Neural cell (in vitro differentiated cells): ENCODE results near the gene TREM1. TPM values are rescaled to one million over a fixed set of nuclear protein-coding genes. Genes with fewer than 3 reads are reported as not detected.

Source experiments
- H2AFZ ChIP-seq: fragments of 200-600, 300-800 bp; sonication (generic), shearing (Covaris generic); 2 replicates; pipeline ENCODE4 v1.6.0; 2014; ENCODE audit warnings: low read depth, mild to moderate bottlenecking, antibody characterized with exemption, low read length, moderate library complexity
- H3F3A ChIP-seq: fragments of 200-600 bp; shearing (Covaris generic); 2 replicates; pipeline ENCODE4 v1.6.1; 2016; ENCODE audit warnings: mild to moderate bottlenecking, moderate library complexity, mixed read lengths, antibody characterized with exemption, low read length; ENCODE audit not compliant: insufficient read depth, poor library complexity, severe bottlenecking
- H3K27ac ChIP-seq: fragments of 200-600, 300-800 bp; sonication (generic), shearing (Covaris generic); 2 replicates; pipeline ENCODE4 v1.5.1; 2014; ENCODE audit warnings: mild to moderate bottlenecking, low read length, moderate library complexity
- H3K27me3 ChIP-seq: fragments of 300-800, 200-600 bp; sonication (generic), shearing (Covaris generic); 2 replicates; pipeline ENCODE4 v1.6.0; 2014; ENCODE audit warnings: mild to moderate bottlenecking, low read depth, low read length, moderate library complexity; ENCODE audit not compliant: insufficient read depth
- H3K36me3 ChIP-seq: fragments of 300-800, 200-600 bp; sonication (generic), shearing (Covaris generic); 2 replicates; pipeline ENCODE4 v1.5.1; 2014; ENCODE audit warnings: mild to moderate bottlenecking, antibody characterized with exemption, low read length, moderate library complexity; ENCODE audit not compliant: insufficient read depth
- H3K4me2 ChIP-seq: fragments of 300-800, 200-600 bp; sonication (generic), shearing (Covaris generic); 2 replicates; pipeline ENCODE4 v1.6.0; 2014; ENCODE audit warnings: mild to moderate bottlenecking, low read length
- H3K4me3 ChIP-seq: fragments of 300-800, 200-600 bp; sonication (generic), shearing (Covaris generic); 2 replicates; pipeline ENCODE4 v1.5.1; 2014; ENCODE audit warnings: mild to moderate bottlenecking, low read length, moderate library complexity
- H3K79me2 ChIP-seq: fragments of 200-600 bp; shearing (Covaris generic); replicated peaks from 2 replicates; pipeline ENCODE4 v1.6.0; 2014; ENCODE audit warnings: mild to moderate bottlenecking, low read length, moderate library complexity; ENCODE audit not compliant: insufficient read depth
- H3K9ac ChIP-seq: fragments of 300-800, 200-600 bp; sonication (generic), shearing (Covaris generic); 2 replicates; pipeline ENCODE4 v1.6.1; 2016; ENCODE audit warnings: mild to moderate bottlenecking, low read length, mixed read lengths
- H3K9me2 ChIP-seq: fragments of 200-600 bp; shearing (Covaris generic); 2 replicates; pipeline ENCODE4 v1.6.1; 2016; ENCODE audit warnings: mild to moderate bottlenecking, low read length, mixed read lengths; ENCODE audit not compliant: insufficient read depth
- H3K9me3 ChIP-seq: fragments of 200-600, 300-800 bp; sonication (generic), shearing (Covaris generic); 2 replicates; pipeline ENCODE4 v1.6.1; 2016; ENCODE audit warnings: mild to moderate bottlenecking, mixed run types, low read length, moderate library complexity, mixed read lengths
- H4K20me1 ChIP-seq: fragments of 200-600 bp; shearing (Covaris generic); 2 replicates; pipeline ENCODE4 v1.6.1; 2016; ENCODE audit warnings: mild to moderate bottlenecking, mixed run types; ENCODE audit not compliant: insufficient read depth
- CTCF ChIP-seq: fragments of 450-650 bp; IDR thresholded peaks from 2 replicates; pipeline ENCODE4 v1.5.1; 2014; ENCODE audit warnings: antibody characterized with exemption, mild to moderate bottlenecking, moderate library complexity; ENCODE audit not compliant: poor library complexity, severe bottlenecking
- EP300 ChIP-seq: fragments of 450-650 bp; conservative IDR thresholded peaks from 2 replicates; pipeline ENCODE4 v1.6.1; 2014; ENCODE audit warnings: antibody characterized with exemption, mild to moderate bottlenecking, moderate library complexity; ENCODE audit not compliant: poor library complexity, severe bottlenecking
- EZH2 ChIP-seq: fragments of 200-600, 300-800 bp; shearing (Covaris generic), sonication (generic); IDR thresholded peaks from 2 replicates; pipeline ENCODE4 v1.6.1; 2014; ENCODE audit warnings: antibody characterized with exemption, low read length, borderline replicate concordance, mild to moderate bottlenecking; ENCODE audit not compliant: insufficient read depth, poor library complexity, severe bottlenecking
- MXI1 ChIP-seq: fragments of 450-650 bp; conservative IDR thresholded peaks from 2 replicates; pipeline ENCODE4 v1.6.1; 2014; ENCODE audit warnings: antibody characterized with exemption, mild to moderate bottlenecking; ENCODE audit not compliant: poor library complexity, severe bottlenecking
- POLR2AphosphoS5 ChIP-seq: IDR thresholded peaks from 2 replicates; pipeline ENCODE4 v1.6.1; 2012
- RAD21 ChIP-seq: fragments of 450-650 bp; conservative IDR thresholded peaks from 2 replicates; pipeline ENCODE4 v1.6.1; 2014; ENCODE audit warnings: antibody characterized with exemption, mild to moderate bottlenecking, moderate library complexity
- SMC3 ChIP-seq: fragments of 450-650 bp; conservative IDR thresholded peaks from 2 replicates; pipeline ENCODE4 v1.6.1; 2014; ENCODE audit warnings: antibody characterized with exemption, mild to moderate bottlenecking, moderate library complexity; ENCODE audit not compliant: poor library complexity
- TAF1 ChIP-seq: IDR thresholded peaks from 2 replicates; pipeline ENCODE4 v1.6.1; 2012; ENCODE audit warnings: low read depth
- polyA plus RNA-seq: library from polyadenylated mRNA; depleted of rRNA; stranded (reverse); fragments of >200 nt; gene quantifications from 2 replicates; pipeline ENCODE4 v1.2.3, GENCODE V29; 2014

TREM1 gene
- polyA plus RNA-seq, 1 donor from 2014 or later, result not detected

DNA sequence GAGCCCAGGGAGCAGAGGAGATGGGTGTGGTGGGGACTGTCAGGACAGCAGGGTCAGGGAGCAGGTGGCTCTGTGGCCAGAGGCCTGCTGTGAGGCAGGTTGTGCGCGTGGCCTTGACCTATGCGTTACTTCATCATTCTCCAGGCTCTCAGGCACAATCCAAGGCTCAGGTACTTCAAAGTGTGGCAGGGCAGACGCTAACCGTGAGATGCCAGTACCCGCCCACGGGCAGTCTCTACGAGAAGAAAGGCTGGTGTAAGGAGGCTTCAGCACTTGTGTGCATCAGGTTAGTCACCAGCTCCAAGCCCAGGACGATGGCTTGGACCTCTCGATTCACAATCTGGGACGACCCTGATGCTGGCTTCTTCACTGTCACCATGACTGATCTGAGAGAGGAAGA, 49.5 kb upstream of the TREM1 start (continued):
- TF ChIP-seq CTCF (no peak), EZH2 (no peak), POLR2AphosphoS5 (no peak)

- no peaks in the 10 kb centered on the region for H3K9me3 ChIP-seq
- no peaks in the 10 kb centered on the region for H3K36me3 ChIP-seq
- H3K27ac ChIP-seq, result no peak within 1 kb of the TSS
- H3K79me2 ChIP-seq, result no peaks in the 10 kb centered on the region
- no peaks in the 10 kb centered on the region for H4K20me1 ChIP-seq
- H3K9me2 ChIP-seq, result no peaks in the 10 kb centered on the region
- TF ChIP-seq RAD21, result no peak
- no peak within 1 kb of the TSS for H3K9ac ChIP-seq
- H3K27me3 ChIP-seq, result no peaks in the 10 kb centered on the region
- no peak within 1 kb of the TSS for H3K4me2 ChIP-seq
- no peak within 1 kb of the TSS for H2AFZ ChIP-seq
- no peaks in the 10 kb centered on the region for H3F3A ChIP-seq
- H3K4me3 ChIP-seq, result no peak within 1 kb of the TSS
Measured at GRCh38 chr6:41335296-41335695, 48.8 kb upstream of the TREM1 start, which contains the start of gene NCR2. NCR2 (plus strand) TSS chr6:41335608; CDS start chr6:41335877, 269 bp downstream.

- Histone ChIP-seq H3K27ac (no peak overlapping the region), H3F3A (no peaks in the 10 kb centered on the region), H3K4me2 (no peak overlapping the region), H3K4me3 (no peak overlapping the region), H3K9me2 (no peaks in the 10 kb centered on the region), H4K20me1 (no peaks in the 10 kb centered on the region), H3K27me3 (no peaks in the 10 kb centered on the region), H3K36me3 (no peaks in the 10 kb centered on the region), H3K9ac (no peak overlapping the region), H2AFZ (no peak overlapping the region), H3K9me3 (no peaks in the 10 kb centered on the region), H3K79me2 (no peaks in the 10 kb centered on the region)
- no peak for TF ChIP-seq SMC3
- TF ChIP-seq EZH2, result no peak
- TF ChIP-seq TAF1, result no peak
- no peak for TF ChIP-seq RAD21
- no peak for TF ChIP-seq MXI1
Measured at GRCh38 chr6:41334482-41335040, 48.1 kb upstream of the TREM1 start.

- Histone ChIP-seq H3K27me3 (no peaks in the 10 kb centered on the region), H3K4me3 (no peak overlapping the region), H3K4me2 (no peak overlapping the region), H3K36me3 (no peaks in the 10 kb centered on the region), H3F3A (no peaks in the 10 kb centered on the region), H3K79me2 (no peaks in the 10 kb centered on the region), H3K9ac (no peak overlapping the region), H3K9me2 (no peaks in the 10 kb centered on the region), H3K9me3 (no peaks in the 10 kb centered on the region), H2AFZ (no peak overlapping the region), H4K20me1 (no peaks in the 10 kb centered on the region), H3K27ac (no peak overlapping the region)
- no peak for TF ChIP-seq RAD21
- no peak for TF ChIP-seq POLR2AphosphoS5
- no peak for TF ChIP-seq TAF1
- no peak for TF ChIP-seq EP300
- TF ChIP-seq CTCF, result no peak
- no peak for TF ChIP-seq SMC3
- TF ChIP-seq EZH2, result no peak
- no peak for TF ChIP-seq MXI1
Measured at GRCh38 chr6:41332842-41333736, 46.6 kb upstream of the TREM1 start.
